Measurements from ENCODE around the gene AHRR.

DNA sequence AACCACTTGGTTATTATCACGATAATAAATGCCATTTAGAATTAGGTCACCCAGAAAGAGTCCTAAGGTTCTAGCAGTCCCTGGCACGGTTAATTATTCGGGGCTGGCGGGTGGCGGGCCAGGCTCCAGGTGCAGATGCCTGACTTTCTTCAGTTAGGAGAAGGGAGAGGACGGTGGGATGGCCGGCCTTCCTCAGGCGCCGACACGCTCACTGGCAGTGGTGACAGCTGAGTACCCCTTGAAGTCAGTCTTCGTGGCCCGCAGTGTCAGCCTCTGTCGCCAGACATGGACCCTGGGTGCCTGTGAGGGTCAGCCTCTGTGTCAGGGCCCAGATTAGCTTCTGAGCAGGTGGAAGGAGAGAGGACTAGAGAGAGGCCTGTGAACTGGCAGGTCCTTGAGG is 100.4 kb downstream of the AHRR start:
- TF ChIP-seq, protein P1, sequence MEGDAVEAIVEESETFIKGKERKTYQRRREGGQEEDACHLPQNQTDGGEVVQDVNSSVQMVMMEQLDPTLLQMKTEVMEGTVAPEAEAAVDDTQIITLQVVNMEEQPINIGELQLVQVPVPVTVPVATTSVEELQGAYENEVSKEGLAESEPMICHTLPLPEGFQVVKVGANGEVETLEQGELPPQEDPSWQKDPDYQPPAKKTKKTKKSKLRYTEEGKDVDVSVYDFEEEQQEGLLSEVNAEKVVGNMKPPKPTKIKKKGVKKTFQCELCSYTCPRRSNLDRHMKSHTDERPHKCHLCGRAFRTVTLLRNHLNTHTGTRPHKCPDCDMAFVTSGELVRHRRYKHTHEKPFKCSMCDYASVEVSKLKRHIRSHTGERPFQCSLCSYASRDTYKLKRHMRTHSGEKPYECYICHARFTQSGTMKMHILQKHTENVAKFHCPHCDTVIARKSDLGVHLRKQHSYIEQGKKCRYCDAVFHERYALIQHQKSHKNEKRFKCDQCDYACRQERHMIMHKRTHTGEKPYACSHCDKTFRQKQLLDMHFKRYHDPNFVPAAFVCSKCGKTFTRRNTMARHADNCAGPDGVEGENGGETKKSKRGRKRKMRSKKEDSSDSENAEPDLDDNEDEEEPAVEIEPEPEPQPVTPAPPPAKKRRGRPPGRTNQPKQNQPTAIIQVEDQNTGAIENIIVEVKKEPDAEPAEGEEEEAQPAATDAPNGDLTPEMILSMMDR (conservative IDR thresholded peaks at IDR 0.05 in 1 of 2, IDR thresholded peaks at IDR 0.05 in 1 of 2; ENCODE audit: low read depth in 1 of 2, low read length in 2 of 2): no peak
- no peak for TF ChIP-seq EZH2 (IDR thresholded peaks at IDR 0.05; ENCODE audit: low read length, missing control alignments)

Data from fibroblast of lung (primary cell).